Measurements from ENCODE around the gene MBLAC1. TPM values are rescaled to one million over a fixed set of nuclear protein-coding genes. Genes with fewer than 3 reads are reported as not detected.

MBLAC1 gene
- total RNA-seq, 1 donor: 2.2 TPM

GRCh38 chr7:100087055-100087750 lies 39.6 kb upstream of the MBLAC1 start:
- H4K20me1 ChIP-seq (ENCODE audit: insufficient read depth, low read length): no peaks in the 10 kb centered on the region
- peak overlapping the region; percentile 65 for H3K4me2 ChIP-seq (ENCODE audit: insufficient read depth, low read length)
- peaks cover 20% of the 10 kb centered on the region for H3K36me3 ChIP-seq (ENCODE audit: insufficient read depth, low read length)
- H3K79me2 ChIP-seq (ENCODE audit: insufficient read depth, low read length): peaks cover 28% of the 10 kb centered on the region
- H3K27me3 ChIP-seq (ENCODE audit: insufficient read depth, low read length): no peaks in the 10 kb centered on the region
- no peaks in the 10 kb centered on the region for H3K9me3 ChIP-seq (ENCODE audit: low read depth, low read length)
- peak overlapping the region; percentile 61 for H2AFZ ChIP-seq (ENCODE audit: low read length)
- TF ChIP-seq CTCF (IDR thresholded peaks at IDR 0.05; ENCODE audit: extremely low read depth, low read depth, low read length): no peak
- peaks cover 33% of the 10 kb centered on the region for H3K4me1 ChIP-seq (ENCODE audit: insufficient read depth, low read length)
- H3K27ac ChIP-seq (ENCODE audit: low read depth, low read length): peak overlapping the region; percentile 84
- H3K4me3 ChIP-seq (ENCODE audit: insufficient read depth, low read length): no peak overlapping the region
- DNase-seq (ENCODE audit: insufficient read length, low spot score, missing footprints): peak; percentile 92

GRCh38 chr7:100088095-100088620 lies 38.6 kb upstream of the MBLAC1 start:
- Histone ChIP-seq H3K4me1 (ENCODE audit: insufficient read depth, low read length) (peaks cover 31% of the 10 kb centered on the region), H3K4me3 (ENCODE audit: insufficient read depth, low read length) (peak overlapping the region; percentile 92)

GRCh38 chr7:100088621-100089457 lies 37.9 kb upstream of the MBLAC1 start, which contains the start of gene COPS6:
Gene COPS6, plus strand, starts transcription at chr7:100088969. Its CDS starts 22 bp downstream, at chr7:100088991.
- peak within 1 kb of the TSS; percentile 86 for H3K4me2 ChIP-seq (ENCODE audit: insufficient read depth, low read length)
- H4K20me1 ChIP-seq (ENCODE audit: insufficient read depth, low read length): peaks cover 5% of the 10 kb centered on the region
- peaks cover 37% of the 10 kb centered on the region for H3K36me3 ChIP-seq (ENCODE audit: insufficient read depth, low read length)
- no peak for TF ChIP-seq CTCF (IDR thresholded peaks at IDR 0.05; ENCODE audit: extremely low read depth, low read depth, low read length)
- H3K9me3 ChIP-seq (ENCODE audit: low read depth, low read length): no peaks in the 10 kb centered on the region
- H2AFZ ChIP-seq (ENCODE audit: low read length): peak within 1 kb of the TSS; percentile 93
- peak; percentile 93 for DNase-seq (ENCODE audit: insufficient read length, low spot score, missing footprints)
- no peaks in the 10 kb centered on the region for H3K27me3 ChIP-seq (ENCODE audit: insufficient read depth, low read length)
- peak within 1 kb of the TSS; percentile 92 for H3K4me3 ChIP-seq (ENCODE audit: insufficient read depth, low read length)
- peaks cover 33% of the 10 kb centered on the region for H3K79me2 ChIP-seq (ENCODE audit: insufficient read depth, low read length)
- peak within 1 kb of the TSS; percentile 84 for H3K27ac ChIP-seq (ENCODE audit: low read depth, low read length)
- peaks cover 31% of the 10 kb centered on the region for H3K4me1 ChIP-seq (ENCODE audit: insufficient read depth, low read length)

More at GRCh38 chr7:100088095-100088620, 38.6 kb upstream of the MBLAC1 start:
- Histone ChIP-seq H3K36me3 (ENCODE audit: insufficient read depth, low read length) (peaks cover 30% of the 10 kb centered on the region), H3K27ac (ENCODE audit: low read depth, low read length) (peak overlapping the region; percentile 84), H3K9me3 (ENCODE audit: low read depth, low read length) (no peaks in the 10 kb centered on the region), H2AFZ (ENCODE audit: low read length) (peak overlapping the region; percentile 79), H3K79me2 (ENCODE audit: insufficient read depth, low read length) (peaks cover 32% of the 10 kb centered on the region), H3K4me2 (ENCODE audit: insufficient read depth, low read length) (peak overlapping the region; percentile 86), H4K20me1 (ENCODE audit: insufficient read depth, low read length) (no peaks in the 10 kb centered on the region), H3K27me3 (ENCODE audit: insufficient read depth, low read length) (no peaks in the 10 kb centered on the region)
- no peak for DNase-seq (ENCODE audit: insufficient read length, low spot score, missing footprints)
- no peak for TF ChIP-seq CTCF (IDR thresholded peaks at IDR 0.05; ENCODE audit: extremely low read depth, low read depth, low read length)

Data from osteoblast (primary cell).